Urinary bladder (tissue), 2 donors: ENCODE measurements around the gene SNRNP40. TPM values are rescaled to one million over a fixed set of nuclear protein-coding genes. Genes with fewer than 3 reads are reported as not detected.

Experiments
- polyA plus RNA-seq: library from polyadenylated mRNA; stranded (reverse); fragments of 200-250 nt; gene quantifications from one replicate; pipeline ENCODE4 v1.2.3, GENCODE V29; 2013
- total RNA-seq: library from RNA; depleted of rRNA; stranded (reverse); fragments of >200 nt; gene quantifications from one replicate; pipeline ENCODE4 v1.2.3, GENCODE V29; 2014
- donor health status: healthy.

Gene SNRNP40
- total and polyA plus RNA-seq, 2 donors: 28.7 to 88.4 TPM

Other genes with a start within 250 kb of the SNRNP40 start
- gene PUM1, start 231.1 kb downstream of the SNRNP40 start, total RNA-seq: 84.3 TPM
- 52.1 TPM for gene PUM1, start 231.1 kb downstream of the SNRNP40 start, polyA plus RNA-seq
- gene NKAIN1, start 56.9 kb downstream of the SNRNP40 start, total RNA-seq: 1.1 TPM
- 0.23 TPM for gene NKAIN1, start 56.9 kb downstream of the SNRNP40 start, polyA plus RNA-seq
- gene ZCCHC17, start 244 bp upstream of the SNRNP40 start, total RNA-seq: 19.2 TPM
- gene ZCCHC17, start 244 bp upstream of the SNRNP40 start, polyA plus RNA-seq: 40.3 TPM
- 42.1 TPM for gene FABP3, start 76.3 kb upstream of the SNRNP40 start, total RNA-seq
- 12.6 TPM for gene FABP3, start 76.3 kb upstream of the SNRNP40 start, polyA plus RNA-seq
- gene SERINC2, start 116.4 kb upstream of the SNRNP40 start, total RNA-seq: 8.9 TPM
- 43.3 TPM for gene SERINC2, start 116.4 kb upstream of the SNRNP40 start, polyA plus RNA-seq